Coronary artery (tissue), 2 donors: ENCODE data around the gene WAC.

Experiments used
- DNase-seq: peaks from one replicate; pipeline ENCODE4 v3.0.0-alpha.2; 2017; ENCODE audit warnings: low spot score
- H3K27ac ChIP-seq, 2 donors: fragments of 200-600 bp; sonication (generic); one replicate each; pipeline ENCODE4 v1.5.1; 2016 to 2019
- H3K4me3 ChIP-seq: fragments of 200-600 bp; sonication (generic); 2 replicates; pipeline ENCODE4 v1.5.1; 2016; ENCODE audit warnings: mild to moderate bottlenecking, moderate library complexity
- CTCF ChIP-seq: fragments of 200-600 bp; sonication (generic); IDR thresholded peaks from one replicate; pipeline ENCODE4 v1.5.1; 2019; ENCODE audit warnings: antibody characterized with exemption

WAC gene

GRCh38 chr10:28548781-28549498 is 16.0 kb downstream of the WAC start:
- no peak for DNase-seq
- no peak for TF ChIP-seq CTCF
- H3K27ac ChIP-seq = no peak overlapping the region
- H3K4me3 ChIP-seq = no peak overlapping the region

GRCh38 chr10:28551086-28551485 is 18.2 kb downstream of the WAC start:
- no peak overlapping the region for H3K27ac ChIP-seq
- no peak for DNase-seq
- TF ChIP-seq CTCF = no peak
- no peak overlapping the region for H3K4me3 ChIP-seq

- no peak for TF ChIP-seq CTCF
- H3K27ac ChIP-seq = no peak overlapping the region
- no peak for DNase-seq
- H3K4me3 ChIP-seq = no peak overlapping the region
These were observed 19.9 kb downstream of the WAC start for GRCh38 chr10:28552775-28553174.

GRCh38 chr10:28554009-28554408 is 21.1 kb downstream of the WAC start:
- DNase-seq = no peak
- Histone ChIP-seq H3K4me3 (no peak overlapping the region), H3K27ac (no peak overlapping the region)
- no peak for TF ChIP-seq CTCF

GRCh38 chr10:28554952-28555351 is 22.0 kb downstream of the WAC start:
- Histone ChIP-seq H3K4me3 (no peak overlapping the region), H3K27ac (no peak overlapping the region)
- TF ChIP-seq CTCF = no peak
- DNase-seq = no peak

GRCh38 chr10:28555358-28555757 is 22.4 kb downstream of the WAC start:
- no peak for TF ChIP-seq CTCF
- H3K27ac ChIP-seq = no peak overlapping the region
- DNase-seq = no peak
- no peak overlapping the region for H3K4me3 ChIP-seq

GRCh38 chr10:28556142-28556541 is 23.2 kb downstream of the WAC start:
- no peak for DNase-seq
- Histone ChIP-seq H3K4me3 (no peak overlapping the region), H3K27ac (no peak overlapping the region)
- no peak for TF ChIP-seq CTCF
